Suppressor macrophage treated with lipopolysaccharide for 4 hours (primary cell): ENCODE data around the gene CKS1B.

Source experiments
- DNase-seq: peaks from one replicate; pipeline ENCODE4 v3.0.0-alpha.2; 2020

Gene CKS1B

DNA sequence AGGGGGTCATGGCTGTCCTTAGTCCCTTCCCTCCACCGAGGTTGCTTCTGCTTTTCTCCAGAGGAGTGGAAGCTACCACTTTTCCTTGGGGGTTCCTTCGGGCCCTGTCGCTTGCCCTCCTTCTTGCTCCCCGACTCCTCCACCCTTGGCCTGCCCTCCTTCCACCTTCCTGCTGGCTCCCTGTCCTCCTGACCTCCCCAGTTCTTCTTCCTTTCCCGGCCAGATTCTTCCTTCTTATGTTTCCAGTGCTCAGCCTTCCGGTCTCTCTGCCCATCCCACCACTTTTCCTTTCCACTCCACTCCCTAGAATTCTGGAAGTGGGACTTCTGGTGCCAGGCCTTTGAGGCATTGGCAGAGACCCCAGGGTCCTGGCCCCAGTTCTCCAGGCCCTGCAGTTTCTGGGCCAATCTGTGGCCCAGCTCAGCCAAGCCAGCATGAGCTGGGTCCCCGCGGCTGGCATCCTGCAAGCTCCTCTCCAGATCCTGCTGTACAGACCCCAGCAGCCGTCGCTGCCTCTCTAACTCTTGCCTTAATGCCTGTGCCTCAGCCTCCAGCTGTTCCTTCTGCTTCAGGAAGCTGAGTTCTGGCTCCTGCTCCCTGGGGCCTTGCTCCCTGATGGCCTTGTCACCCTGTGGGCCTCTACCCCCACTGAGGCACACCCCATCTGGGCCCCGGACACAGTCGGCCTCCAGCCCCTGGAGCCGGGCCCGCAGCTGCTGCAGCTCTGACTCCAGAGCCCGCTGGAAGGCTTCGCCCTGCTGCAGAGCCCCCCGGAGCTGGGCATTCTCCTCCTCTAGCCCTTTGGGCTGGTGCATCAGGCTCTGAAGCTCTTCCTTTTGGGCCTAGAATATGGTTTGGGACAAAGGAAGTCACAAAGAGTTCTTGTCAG lies 28.3 kb upstream of the CKS1B start:
- DNase-seq, result no peak

DNA sequence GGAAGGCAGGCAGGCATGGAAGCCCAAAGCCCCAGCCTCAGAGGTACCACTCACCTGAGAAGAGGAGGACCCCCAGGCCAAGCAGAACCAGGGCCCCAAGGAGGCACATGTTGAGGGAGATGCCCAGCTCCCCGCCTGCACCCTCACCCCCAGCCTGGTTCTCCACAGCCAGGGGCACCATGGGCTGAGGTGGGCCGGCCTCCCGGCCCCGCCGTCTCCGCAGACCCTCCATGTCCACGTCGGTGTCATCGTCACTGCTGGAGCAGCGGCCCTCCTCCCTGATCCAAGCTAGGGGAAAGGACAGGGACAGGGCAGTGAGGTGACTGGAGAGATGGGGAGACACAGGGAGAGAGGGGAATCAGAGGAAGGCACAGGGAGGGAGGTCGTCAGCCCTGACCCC lies 26.4 kb upstream of the CKS1B start:
- DNase-seq, result no peak

DNA sequence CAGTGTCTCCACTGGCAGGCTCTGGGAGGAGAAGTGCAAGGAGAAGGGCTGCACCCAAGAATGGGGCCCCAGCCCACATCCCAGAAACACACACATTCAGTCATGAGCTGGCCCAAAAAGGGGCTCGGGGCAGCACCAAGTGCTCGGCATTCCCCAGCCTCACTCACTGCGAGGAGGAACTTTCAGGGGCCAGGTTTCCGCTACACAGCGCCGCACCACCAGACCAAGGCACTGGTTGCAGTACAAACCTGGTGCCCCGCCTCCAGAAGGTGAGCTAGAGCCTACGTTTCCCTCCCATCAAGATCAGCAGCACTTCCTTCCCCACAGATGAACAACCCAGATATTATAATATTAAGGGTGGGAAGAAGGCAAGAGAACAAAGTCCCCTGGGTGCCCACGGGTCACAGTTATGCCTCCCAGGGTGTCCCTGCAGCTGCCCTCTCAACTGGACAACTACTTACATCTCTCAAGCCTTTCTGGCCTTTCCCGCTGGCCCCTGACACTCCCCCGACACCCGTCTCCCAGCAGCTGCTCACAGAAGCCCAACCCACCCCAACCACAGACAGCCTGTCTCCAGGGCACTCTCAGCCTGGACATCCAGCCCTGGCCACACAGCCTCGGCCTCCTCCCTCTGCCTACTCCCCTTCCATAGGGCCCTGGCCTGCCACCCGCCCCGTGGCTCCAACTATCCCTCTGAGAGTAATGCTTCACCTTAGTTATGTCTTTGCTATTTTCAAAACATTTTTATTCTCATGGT lies 22.4 kb upstream of the CKS1B start:
- DNase-seq, result no peak

DNA sequence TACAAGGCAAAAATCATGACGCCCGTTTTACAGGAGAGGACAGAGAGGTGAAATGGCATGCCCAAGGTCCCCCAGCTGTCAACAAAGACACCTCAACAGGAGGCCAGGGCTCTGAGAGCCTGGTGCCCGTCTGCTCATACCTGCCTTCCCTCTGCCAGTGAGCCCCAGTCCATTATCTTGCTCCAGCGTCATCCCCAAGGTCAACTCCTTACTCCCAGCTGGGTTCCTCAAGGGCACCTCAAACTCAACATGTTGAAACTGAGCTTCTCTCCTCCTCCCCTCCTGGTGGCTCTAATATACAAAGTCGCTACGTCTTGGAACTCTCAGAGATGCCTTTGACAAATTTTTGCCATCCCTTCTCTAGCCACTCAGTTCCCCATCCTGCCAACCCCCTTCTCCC lies 21.8 kb upstream of the CKS1B start:
- no peak for DNase-seq

DNA sequence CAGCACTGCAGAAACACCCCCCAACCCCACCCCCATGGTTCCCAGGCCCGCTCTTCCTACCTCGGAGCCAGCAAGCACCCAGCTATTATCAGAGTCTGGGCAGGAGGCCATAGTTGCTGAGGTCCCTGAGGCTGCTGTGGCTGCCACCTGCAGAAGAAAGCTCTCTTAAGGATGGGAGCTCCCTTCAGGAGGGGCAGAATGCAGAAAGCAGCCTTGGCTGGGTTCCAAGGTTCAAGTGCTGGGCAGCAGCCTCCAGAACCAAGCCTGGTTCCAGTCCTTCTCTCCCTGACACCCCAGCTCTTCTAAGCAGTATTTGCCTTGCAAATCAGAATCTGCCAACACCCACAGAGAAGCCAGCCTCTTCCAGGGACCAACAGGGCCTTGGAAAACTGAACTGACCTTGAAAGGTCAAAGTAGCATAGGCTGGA lies 20.9 kb upstream of the CKS1B start:
- no peak for DNase-seq

DNA sequence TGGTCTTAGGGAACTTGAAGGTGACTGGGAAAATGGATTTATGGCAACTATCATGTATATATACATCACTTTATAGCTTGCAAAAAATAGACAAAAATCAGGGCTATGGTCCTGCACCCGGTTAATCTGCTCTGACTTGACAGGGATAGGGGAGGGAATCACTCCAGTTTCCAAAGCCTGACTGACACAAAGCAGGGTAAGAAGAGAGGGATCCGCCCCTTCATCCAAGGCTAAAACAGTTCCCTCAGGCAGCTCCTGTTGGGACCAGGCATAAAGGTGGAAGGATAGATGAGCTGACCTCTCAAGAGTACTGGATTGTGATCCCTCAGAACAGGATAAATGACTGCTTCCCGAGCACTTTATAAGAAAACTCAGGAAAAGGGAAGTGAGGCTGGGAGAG lies 19.9 kb upstream of the CKS1B start:
- no peak for DNase-seq

DNA sequence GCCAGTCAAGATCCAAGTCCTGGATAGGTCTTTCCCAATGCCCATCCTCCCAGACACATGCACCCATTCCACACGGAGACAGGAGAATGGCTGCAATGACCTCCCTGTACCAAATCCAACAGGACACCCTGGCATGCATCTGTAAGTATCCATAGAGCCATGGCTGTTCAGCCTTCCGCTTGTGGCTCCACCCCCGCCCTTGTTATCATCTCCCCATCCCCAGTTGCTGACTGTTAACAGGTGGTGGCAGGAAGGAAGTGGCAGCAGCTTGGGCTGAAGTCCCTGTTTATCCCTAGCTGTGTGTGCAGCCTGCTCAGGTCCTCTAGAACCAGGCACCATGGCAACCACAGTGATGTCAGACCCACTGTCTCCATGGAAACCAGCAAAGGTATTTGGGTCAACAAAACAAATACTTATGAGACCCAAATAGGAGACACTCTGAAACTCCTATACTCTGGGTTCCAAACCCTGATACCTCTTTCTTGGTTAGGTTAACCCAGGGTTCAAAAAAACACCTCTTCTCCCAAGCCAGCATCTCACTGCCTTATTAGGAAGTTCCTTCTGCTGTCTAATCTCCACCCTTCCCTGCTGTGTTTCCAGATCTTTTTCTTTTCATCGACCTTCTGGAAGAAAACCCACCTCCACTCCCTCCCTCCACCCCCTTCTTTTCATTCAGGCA lies 19.3 kb upstream of the CKS1B start:
- no peak for DNase-seq

DNA sequence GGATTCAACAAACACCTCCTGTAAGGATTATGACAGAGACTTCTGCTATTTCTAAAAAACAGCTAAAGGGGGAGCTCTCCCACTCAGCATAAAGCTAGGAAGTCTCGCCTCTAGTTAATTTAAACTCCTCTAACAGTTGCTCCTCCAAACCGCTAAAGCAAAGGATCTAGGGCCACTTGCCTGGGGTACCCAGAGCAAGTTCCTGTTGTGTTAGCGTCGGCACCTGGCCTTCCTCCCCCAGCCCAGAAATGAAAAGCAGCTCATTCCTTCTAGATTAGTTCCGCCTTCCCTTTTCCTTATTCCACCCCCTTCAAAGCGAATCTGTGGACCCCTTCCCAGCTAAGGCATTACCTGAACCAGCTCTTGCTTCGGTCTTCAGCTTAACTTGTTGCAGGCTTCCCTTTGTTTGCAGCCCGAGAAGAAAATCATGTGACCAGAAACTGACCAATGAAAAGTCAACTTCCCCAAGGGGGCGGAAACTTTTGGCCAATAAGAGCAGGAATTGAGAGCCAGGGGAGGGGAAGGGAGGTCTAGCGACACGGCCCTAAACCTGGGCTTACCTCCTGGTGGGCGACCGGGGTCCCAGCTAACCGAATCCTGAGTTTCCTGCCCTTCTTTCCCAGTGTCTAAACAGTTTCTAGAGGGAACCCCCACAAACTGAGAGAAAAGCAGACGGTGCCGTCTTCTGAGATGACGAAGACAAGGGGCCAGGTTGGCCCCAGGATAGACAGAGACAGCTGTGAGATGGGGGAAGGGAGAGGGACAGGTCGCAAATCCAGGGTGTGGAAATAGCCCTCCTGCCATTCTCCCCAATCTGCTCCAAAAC lies 18.6 kb upstream of the CKS1B start, which contains the start of gene PBXIP1:
Gene PBXIP1 (minus strand): TSS at position 382 of the 826 bp plus-strand sequence. CDS start 2,378 bp downstream, outside the sequence.
- peak; percentile 89 for DNase-seq

DNA sequence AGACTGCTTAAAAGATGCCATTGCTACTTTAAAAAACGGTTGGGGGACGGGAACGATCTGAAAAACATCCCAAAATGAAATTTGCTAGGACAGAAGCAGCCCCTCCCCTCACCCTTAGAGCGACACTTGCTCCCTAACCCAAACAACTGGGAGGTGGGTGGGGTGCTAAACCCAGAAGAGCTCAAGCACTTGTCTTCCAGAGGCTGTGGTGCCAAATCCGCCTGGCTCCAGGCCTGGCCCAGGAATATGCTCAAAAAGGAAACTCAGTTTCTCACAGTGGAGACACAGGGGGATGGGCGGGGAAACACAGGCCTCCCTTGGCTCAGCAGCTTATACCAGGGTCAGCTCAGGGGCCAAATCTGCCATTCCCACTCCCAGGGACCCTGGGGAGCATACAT lies 17.9 kb upstream of the CKS1B start:
- no peak for DNase-seq

DNA sequence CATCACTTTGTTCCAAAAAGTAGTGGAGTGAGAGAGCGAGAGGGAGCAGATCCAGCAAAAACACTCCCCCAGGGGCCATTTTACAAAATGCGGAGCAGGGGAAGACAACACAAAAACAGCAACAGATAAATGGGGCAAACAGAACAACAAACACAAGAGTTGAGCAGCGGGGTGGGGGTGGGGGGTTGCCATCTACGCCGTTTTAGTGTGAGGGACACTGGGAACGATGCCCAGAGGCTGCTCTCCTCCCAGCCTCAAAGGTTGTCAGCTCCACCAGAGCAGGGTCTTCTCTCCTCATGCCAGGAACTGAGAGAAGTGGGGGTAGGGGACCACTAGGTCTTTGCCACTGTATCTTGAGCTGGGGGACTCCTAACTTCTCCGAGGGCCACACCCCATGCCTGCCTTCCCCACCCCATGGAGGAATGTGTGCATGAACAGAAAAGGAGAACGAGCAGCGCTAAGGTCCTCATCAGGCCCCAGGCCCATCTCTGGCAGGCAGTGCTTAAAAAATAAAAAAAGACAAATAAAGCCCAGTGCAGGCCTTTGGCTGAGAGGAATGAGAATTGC lies 17.3 kb upstream of the CKS1B start:
- DNase-seq, result no peak

DNA sequence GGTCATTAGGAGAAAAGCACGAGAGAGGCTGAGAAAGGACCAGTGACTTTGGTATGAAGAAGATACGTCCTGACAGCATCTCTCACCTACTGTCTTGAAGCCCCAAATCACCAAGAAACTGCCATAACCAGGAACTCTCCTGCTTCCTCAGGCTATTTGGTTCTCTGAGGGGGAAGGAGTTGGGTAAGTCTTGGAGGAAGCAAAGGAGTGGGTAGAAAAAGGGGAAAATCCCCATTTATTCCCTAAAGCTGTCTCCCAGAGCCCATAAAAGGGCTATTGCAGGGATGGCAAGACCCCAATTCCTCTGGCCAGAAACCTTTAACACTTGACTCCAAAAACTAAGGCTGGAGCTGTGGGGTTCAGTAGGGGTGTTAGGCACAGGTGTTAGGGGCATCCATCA lies 16.4 kb upstream of the CKS1B start:
- no peak for DNase-seq

DNA sequence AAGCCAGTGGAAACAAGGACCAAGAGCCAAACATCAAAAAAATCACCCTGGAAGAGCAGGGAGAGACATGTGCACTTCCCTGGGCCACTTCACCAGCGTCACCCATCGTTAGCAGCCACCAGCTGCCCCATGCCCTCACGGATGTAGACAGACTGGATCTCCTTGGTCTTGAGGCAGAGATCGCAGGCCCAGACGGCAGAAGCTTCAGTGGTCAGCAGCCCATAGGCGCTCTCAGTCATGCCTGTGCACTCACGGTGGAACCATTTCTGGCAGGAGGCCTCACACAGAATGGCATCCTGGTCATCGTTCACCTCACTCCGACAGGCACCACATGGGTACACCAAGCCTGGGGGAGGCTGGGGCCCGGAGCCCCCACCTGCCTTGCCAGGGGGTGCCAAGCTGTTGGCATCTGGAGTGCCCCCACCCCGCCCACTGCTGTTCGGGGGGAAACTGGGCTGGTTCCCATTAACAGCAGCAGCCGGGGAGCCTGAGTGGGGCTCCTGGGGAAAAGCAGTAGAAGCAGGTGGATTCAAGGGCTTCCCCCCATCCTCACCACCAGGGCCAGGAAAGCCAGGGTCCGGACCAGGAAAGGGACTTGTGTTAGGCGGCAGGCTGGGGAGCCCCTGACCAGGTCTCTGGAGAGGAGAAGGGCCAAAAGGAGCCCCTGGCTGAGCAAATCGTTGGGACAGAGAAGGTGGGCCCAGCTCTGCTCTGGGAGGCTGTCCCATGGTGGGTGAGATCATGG lies 15.6 kb upstream of the CKS1B start:
- no peak for DNase-seq

DNA sequence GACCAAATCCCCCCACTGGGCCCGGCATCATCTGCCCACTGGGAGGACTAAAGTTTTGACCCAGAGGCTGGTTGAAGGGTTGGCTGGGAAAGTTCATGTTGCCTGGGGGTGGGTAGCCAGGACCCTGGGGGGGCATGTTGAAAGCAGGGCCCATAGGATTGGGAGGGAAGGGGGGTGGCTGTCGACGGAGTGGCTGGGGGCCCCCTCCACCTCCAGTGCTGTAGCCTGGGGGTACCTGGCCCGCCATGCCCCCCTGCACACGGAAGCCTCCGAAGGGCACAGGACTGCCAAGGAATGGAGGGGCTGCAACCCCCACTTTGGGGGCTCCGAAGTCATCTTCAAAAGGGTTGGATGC lies 15.1 kb upstream of the CKS1B start:
- DNase-seq, result no peak

DNA sequence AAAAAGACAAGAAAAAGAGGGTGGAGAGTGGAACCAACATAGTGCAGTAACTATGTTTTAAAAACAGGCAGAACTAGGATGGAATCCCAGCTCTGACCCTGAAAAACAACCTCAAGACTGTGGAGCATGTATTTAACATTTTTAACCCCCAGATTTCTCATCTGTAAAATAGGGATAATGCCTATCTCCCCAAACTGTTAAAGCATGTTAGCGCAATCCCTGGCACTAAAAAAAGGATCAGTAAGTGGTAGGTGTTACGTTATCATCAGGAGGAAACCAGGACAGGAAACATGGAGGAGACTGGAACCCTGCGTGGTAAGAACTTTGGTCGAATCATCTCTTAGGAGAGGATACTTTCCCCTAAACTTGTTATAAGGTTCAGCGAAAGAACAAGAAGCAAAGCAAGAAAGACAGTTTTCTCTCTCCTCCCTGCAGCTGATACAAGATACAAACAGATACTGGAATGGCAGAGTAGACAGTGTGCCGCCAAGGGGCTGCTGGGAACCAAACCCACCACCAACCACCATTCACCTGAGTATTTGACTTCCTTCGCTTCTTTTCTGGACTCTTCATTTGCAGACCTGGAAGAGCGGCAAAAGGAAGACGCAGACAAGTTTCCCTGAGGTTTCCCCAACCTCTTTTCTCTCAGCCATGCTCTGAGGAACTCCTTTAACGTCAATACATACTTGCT lies 13.9 kb upstream of the CKS1B start:
- no peak for DNase-seq

DNA sequence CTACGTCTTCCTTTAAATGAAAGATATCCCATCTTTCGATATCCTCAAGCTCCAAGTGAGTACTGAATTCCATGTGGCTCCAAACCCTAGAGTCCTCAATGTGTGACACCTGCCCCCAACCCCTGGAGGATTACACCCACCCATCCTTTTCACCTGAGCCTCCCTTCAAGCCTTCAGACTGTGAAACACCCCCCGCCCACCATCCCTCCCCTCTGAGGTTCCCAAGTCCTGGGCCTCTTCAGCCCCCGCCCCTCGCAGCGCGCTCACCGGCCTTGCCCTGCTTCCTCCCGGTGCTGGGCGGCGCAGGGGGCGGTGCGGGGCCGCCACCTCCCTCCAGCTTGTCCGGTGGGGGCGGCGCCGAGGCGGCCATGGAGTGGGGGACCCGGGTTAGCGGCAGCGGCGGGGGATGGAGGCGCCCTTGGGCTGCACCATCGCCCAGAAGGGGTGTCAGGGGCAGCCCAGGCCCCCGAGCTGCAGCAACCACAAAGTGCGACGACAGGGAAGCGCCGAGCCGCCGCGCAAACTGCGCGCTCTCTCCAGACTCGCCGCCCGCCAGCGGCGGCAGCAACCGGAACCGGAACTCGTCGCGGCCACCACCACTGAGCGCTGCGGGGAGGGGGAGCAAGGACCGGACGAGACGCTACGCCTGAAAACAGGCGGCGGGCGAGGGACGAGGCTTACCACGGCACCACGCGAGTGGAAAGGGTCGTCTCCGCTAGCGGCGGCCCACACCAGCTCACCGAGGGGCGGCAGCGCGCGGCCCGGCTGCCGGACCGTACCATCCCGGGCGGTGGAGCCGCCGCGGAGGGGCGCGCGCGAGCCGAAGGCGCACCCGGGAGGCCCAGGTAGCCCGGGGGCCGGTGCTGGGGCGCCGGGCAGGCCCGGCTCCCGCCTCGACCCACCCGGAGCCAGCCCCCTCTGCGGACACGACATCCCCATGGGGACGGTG lies 13.0 kb upstream of the CKS1B start, which contains the start of gene PYGO2:
Gene PYGO2 (minus strand): TSS at position 576 of the 949 bp plus-strand sequence. CDS start 206 bp downstream, at position 370.
- DNase-seq, result peak; percentile 82

DNA sequence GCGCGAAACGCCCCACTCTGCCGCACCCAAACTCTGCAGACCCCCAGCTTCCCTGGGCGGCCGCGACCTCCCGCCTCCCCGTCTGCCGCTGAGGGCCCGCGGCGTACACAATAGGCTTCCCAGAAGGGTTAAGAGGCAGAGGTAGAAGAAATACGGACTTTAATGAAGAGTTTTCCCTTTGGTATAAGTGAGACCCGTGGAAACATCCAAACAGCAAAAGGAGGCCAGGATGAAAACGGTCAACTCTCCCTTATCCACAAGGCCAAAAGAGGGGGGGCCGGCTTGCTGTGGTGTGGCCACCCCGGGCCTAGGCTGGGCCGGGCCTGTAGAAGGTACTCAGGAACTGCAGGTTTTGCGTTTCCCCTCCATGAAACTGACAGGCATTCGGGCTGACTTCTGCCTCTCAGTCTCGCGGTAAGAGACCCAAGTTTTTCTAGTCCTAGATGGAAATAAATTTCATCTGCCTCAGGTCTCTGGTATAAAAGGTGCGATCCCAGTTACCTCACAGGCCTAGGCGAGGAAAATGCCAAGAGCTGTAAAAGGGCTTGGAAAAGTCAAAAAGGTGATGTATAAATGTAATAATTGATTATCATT lies 12.2 kb upstream of the CKS1B start:
- no peak for DNase-seq

DNA sequence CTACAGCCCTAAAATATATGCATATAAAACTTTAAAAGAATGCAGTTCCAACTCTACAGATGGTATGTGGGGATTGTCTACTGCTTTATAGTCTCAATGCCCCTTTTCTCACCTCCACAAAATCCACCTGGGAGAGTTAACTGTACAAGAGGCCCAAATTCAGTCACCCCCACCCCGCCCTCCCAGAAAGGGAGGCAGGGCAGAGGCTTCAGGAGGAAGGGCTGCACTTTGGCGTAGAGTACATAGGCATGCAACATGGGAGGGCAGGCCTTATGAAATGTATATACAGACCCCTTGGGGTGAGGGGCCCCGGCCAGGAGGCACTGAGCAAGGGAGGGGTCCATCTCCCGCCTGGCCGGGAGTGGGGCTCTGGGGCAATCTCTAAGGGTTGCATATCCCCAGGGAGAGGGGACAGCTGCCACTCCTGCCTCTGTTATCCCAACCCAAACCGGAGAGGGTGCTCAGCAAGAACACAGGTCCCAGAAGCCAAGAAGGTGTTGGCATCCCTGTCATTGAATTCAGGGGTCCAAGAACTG lies 11.6 kb upstream of the CKS1B start:
- DNase-seq, result no peak

DNA sequence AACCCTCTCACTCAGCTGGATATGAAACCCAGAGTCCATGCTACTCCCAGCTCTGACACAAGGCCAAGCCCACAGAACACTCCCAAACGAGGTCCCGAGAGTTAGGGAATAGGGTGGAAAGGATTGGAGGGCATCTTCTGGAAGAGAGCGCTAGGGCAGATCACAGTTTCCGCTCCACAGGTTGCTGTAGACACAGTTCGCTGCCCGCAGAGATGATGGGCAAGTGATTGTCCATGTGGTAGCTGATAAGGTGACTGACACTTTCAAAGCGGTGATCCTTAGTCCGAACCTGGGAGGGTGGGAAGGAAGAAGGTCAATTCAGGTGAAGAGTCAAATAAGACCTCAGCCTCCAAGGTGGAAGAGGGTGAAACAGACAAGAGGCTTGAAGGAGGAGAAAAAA lies 10.8 kb upstream of the CKS1B start:
- DNase-seq, result no peak

DNA sequence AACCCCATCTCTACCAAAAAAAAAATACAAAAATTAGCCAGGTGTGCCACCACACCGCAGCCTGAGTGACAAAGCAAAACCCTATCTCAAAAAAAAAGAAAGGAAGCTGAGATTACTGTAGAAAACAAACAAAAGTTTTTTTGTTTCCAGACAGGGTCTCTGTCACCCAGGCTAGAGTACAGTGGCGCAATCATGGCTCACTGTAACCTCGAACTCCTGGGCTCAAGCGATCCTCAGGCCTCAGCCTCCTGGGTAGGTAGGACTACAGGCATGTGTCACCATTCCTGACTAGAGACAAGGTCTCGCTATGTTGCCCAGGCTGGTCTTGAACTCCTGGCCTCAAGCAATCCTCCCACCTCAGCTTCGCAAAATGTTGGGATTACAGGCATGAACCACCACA lies 10.1 kb upstream of the CKS1B start:
- no peak for DNase-seq
